Fibroblast of the aortic adventitia (primary cell): Measurements from ENCODE around the gene ZBTB43. TPM values are rescaled to one million over a fixed set of nuclear protein-coding genes. Genes with fewer than 3 reads are reported as not detected.

Experiments used
- DNase-seq: peaks from one replicate; pipeline ENCODE4 v3.0.0-alpha.2; 2010; ENCODE audit warnings: low read depth
- H3K4me3 ChIP-seq: 2 replicates; pipeline ENCODE4 v1.5.1; 2011; ENCODE audit warnings: low read depth, mild to moderate bottlenecking, control low read depth, low read length, moderate library complexity
- CTCF ChIP-seq: IDR thresholded peaks from 2 replicates; pipeline ENCODE4 v1.5.1; 2011; ENCODE audit warnings: mild to moderate bottlenecking, low read length, control low read depth, inconsistent platforms; ENCODE audit not compliant: insufficient read depth
- total RNA-seq: library from RNA; depleted of rRNA; stranded (reverse); fragments of >200 nt; gene quantifications from 2 replicates; pipeline ENCODE4 v1.2.3, GENCODE V29; 2012; ENCODE audit warnings: low replicate concordance

Gene ZBTB43
- total RNA-seq, 1 donor: 11.1 TPM

- H3K4me3 ChIP-seq: no peak overlapping the region
- no peak for DNase-seq
- no peak for TF ChIP-seq CTCF
These were observed 71.7 kb downstream of the ZBTB43 start for GRCh38 chr9:126876531-126876930.

DNA sequence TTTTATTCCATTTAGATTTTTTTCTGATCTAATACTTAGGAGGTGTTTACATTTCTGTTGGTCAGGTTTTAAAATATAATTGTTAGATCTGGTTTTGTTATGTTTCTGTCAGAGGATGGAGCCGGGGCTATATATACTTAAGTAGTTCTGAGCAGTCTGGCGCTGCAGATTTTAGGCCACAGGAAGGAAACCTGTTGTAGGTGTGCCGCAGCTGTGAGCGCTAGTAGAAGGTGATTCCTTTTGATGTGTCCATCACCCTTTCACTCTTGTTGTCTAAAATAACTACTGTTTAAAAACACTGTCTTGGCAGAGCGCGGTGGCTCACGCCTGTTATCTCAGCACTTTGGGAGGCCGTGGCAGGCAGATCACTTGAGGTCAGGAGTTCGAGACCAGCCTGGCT lies 72.6 kb downstream of the ZBTB43 start:
- no peak overlapping the region for H3K4me3 ChIP-seq
- DNase-seq: no peak
- TF ChIP-seq CTCF: no peak

DNA sequence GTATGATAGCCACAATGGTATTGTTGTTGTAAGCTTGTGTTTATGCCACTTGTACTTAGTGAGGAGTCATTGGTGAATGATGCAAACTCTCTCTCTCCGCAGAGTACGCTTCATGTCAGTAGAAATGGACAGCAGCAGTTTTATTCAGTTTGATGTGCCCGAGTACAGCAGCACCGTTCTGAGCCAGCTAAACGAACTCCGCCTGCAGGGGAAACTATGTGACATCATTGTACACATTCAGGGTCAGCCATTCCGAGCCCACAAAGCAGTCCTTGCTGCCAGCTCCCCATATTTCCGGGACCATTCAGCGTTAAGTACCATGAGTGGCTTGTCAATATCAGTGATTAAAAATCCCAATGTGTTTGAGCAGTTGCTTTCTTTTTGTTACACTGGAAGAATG lies 74.4 kb downstream of the ZBTB43 start:
- TF ChIP-seq CTCF: no peak
- H3K4me3 ChIP-seq: no peak overlapping the region
- DNase-seq: no peak

DNA sequence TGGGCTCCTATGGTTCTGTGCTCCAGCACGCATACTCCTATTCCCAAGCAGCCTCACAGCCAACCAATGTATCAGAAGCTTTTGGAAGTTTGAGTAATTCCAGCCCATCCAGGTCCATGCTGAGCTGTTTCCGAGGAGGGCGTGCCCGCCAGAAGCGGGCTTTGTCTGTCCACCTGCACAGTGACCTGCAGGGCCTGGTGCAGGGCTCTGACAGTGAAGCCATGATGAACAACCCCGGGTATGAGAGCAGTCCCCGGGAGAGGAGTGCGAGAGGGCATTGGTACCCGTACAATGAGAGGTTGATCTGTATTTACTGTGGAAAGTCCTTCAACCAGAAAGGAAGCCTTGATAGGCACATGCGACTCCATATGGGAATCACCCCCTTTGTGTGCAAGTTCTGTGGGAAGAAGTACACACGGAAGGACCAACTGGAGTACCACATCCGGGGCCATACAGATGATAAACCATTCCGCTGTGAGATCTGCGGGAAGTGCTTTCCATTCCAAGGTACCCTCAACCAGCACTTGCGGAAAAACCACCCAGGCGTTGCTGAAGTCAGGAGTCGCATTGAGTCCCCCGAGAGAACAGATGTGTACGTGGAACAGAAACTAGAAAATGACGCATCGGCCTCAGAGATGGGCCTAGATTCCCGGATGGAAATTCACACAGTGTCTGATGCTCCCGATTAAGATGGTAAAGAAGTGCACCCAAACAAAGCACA lies 75.5 kb downstream of the ZBTB43 start:
- no peak overlapping the region for H3K4me3 ChIP-seq
- DNase-seq: no peak
- TF ChIP-seq CTCF: no peak

GRCh38 chr9:126880947-126881332 lies 76.1 kb downstream of the ZBTB43 start:
- no peak overlapping the region for H3K4me3 ChIP-seq
- no peak for DNase-seq
- TF ChIP-seq CTCF: no peak

- DNase-seq: no peak
- no peak for TF ChIP-seq CTCF
- H3K4me3 ChIP-seq: no peak overlapping the region
These were observed 77.9 kb downstream of the ZBTB43 start for GRCh38 chr9:126882746-126883145.

DNA sequence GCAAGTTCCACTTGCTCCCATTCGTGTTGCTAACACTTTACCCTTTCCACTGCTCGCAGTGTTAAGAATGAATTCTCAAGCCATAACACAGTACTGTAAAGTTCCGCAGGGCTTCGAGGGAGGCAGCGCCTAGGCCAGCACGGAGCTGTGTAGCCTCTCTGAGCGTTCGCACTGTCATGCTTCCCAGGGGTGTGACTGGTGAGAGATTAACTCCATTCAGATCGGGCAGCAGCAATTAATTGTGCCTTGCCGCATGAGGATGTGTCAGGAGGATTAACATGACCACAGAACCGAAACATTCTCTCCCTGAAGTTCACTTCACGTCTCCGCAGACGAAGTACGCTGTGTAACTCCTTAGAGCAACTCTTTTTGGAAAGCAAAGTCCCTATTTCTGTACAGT lies 78.8 kb downstream of the ZBTB43 start:
- DNase-seq: no peak
- TF ChIP-seq CTCF: no peak
- H3K4me3 ChIP-seq: no peak overlapping the region
